DMS53 treated with DMSO at 0.1 percent for 48 hours (cell line): Measurements from ENCODE around the gene CCR5.
"Not testable (repeated sequence)": the region's sequence is repeated elsewhere in the genome, so short reads cannot be mapped to it uniquely, and the experiment has no call there.

ENCODE experiments used
- DNase-seq: peaks from one replicate; lab custom pipeline; 2025; ENCODE audit not compliant: unreplicated experiment; lab: John Stamatoyannopoulos, UW

CCR5 gene

DNA sequence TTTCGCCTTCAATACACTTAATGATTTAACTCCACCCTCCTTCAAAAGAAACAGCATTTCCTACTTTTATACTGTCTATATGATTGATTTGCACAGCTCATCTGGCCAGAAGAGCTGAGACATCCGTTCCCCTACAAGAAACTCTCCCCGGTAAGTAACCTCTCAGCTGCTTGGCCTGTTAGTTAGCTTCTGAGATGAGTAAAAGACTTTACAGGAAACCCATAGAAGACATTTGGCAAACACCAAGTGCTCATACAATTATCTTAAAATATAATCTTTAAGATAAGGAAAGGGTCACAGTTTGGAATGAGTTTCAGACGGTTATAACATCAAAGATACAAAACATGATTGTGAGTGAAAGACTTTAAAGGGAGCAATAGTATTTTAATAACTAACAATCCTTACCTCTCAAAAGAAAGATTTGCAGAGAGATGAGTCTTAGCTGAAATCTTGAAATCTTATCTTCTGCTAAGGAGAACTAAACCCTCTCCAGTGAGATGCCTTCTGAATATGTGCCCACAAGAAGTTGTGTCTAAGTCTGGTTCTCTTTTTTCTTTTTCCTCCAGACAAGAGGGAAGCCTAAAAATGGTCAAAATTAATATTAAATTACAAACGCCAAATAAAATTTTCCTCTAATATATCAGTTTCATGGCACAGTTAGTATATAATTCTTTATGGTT, at the start of gene CCR5:
CCR5 (plus strand) TSS at position 108 of the 680 bp plus-strand sequence. CDS start 1,957 bp downstream, outside the sequence.
- DNase-seq, result no peak

DNA sequence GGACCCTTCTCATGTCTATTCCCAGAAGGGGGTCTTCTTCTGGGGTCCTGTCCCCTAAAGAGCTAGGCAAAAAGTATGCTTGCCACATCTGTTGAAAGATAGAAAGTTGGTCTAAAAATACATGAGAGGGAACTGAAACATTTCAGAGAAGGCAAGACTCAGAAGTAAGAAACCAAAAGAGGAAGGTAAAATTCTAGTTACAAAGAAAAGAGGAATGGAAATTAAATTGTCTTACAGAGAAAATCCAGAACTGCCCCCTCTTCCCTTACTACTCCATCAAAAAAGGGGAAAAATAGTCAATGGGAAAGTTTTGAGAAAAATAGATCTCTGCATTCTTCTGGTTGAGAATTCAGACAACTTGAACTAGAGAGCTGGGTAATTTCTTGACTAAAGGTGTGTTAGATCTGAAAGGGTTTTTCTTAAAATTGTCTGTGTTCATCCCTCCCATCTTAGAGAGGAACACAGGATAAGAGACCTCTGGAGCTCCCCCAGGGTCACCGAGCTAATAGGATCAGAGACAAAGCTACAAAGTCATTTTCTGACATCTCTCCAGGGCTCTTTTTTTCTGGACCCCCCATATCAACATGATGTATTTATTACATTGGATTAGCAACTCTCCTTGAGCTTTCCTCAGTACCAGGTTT, 49.2 kb upstream of the CCR5 start:
- DNase-seq, result no peak

DNA sequence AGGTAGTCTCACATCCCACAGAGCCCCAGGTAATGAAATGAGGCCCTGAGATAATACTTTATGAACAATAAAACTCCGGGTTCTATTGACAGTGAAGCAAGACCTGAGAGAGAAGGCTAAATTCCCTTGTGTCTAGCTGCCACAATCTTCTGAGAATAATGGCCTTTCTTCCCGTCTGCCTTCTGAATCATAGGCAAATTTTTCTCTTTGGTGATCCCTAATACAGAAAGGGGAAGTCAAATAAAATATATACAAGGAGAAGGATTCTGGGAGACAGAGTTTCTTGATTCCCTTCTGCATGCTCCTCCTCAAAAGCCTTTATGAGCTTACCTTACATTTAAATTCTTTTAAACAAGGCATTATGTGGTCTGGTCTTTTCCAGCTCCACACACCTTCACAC, 46.7 kb upstream of the CCR5 start:
- DNase-seq, result no peak

DNA sequence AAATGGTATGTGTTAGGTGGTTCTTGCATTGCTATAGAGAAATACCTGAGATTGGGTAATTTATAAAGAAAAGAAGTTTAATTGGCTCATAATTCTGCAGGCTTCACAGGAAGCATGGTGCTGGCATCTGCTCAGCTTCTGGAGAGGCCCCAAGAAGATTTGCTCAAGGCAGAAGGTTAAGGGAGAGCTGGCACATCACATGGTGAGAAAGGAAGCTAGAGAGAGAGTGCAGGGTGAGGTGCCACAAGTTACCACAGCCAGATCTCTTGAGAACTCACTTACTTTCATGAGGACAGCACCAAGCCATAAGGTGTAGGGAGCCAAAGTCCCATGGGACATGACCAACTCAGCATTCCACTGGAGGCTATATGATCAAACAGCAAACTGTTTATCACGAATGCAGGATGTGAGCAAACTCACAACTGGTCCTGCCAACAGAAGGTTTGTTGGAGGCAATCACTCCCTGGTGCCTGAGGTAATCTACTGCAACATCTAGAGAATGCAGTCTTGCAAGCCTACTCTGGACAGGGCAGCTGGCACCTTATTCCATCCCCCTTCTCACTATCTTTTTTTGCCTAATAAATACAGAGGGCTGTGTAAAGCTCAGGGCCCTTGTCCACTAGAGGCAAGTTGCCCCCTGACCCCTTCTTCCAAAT, 45.0 kb upstream of the CCR5 start:
- no peak for DNase-seq

DNA sequence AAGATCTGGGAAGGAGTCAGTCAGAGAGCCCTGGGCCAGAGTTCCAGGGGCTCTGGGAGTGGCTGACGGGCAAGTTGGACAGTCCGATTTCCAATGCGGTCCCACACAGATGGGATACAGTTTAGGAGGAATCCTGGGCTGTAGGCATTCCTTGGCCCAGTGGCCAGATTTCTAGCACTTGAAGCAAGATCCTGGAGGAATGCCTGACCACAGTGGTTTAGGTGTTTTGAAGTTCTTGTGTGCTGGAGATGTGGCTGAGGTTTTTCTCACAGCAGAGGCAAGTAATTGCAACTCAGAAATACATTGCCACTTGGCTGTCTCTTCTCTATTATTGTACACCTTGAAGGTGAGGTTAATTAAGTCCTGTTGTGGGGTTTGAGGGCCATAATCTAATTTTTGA, 40.1 kb upstream of the CCR5 start:
- DNase-seq, result not testable (repeated sequence)

DNA sequence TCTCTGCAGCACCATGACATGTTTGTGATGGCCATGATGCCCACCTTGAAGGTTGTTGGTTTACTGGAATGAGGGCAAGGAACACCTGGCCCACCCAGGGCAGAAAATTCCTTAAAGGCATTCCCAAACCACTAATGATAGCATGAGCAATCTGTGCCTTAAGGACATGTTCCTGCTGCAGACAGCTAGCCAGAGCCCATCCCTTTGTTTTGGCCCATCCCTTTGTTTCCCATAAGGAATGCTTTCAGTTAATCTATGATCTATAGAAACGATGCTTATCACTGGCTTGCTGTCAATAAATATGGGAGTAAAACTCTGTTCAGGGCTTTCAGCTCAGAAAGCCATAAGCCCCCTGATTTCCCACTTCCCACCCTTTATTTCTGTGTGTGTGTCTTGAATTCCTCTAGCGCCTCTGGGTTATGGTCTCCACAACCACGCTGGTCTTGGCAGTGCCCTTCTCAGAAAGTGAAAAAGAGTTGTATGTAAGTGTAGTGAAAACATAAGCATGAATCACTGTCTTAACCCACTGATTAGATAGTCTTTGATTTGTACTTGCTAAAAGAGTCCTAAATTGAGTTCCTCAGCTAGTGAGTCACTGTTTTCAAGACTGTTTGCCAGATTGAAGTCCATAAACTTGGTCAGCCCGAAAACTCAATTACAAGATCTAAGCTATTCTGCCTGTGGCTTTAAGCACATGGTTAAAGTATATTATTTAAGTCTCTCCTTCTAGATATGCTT, 35.8 kb upstream of the CCR5 start:
- no peak for DNase-seq

DNA sequence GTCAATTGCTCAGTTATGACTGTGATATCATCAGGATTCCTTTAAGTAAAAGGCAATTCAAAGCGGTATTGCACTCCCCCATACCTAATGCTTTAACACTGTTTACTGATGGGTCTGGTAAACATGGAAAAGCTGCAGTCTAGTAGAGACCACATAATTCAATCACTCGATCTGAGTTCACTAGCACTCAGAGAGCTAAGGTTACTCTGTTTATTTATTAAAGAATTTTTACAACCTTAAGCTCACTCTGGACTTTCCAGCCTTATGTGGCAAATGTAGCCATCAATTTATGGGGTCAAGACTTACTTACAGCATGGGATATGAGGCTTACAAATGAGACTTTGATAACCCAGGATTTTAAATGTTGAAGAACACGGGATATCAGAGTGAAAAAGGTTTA, 35.2 kb upstream of the CCR5 start:
- no peak for DNase-seq

DNA sequence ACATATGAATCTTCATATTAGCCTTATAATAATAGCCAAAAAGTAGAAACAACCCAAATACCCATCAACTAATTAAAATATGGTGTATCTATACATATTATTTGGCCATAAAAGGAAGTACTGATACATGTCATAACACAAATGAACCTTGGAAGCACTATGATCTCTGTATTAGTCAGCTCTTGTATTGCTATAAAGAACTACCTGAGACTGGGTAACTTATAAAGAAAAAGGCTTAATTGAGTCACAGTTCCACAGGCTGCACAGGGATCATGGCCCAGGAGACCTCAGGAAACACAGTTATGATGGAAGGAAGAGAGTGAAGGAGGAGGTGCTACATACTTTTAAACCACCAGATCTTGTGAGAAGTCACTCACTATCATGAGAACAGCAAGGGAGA, 32.8 kb upstream of the CCR5 start:
- DNase-seq, result no peak

DNA sequence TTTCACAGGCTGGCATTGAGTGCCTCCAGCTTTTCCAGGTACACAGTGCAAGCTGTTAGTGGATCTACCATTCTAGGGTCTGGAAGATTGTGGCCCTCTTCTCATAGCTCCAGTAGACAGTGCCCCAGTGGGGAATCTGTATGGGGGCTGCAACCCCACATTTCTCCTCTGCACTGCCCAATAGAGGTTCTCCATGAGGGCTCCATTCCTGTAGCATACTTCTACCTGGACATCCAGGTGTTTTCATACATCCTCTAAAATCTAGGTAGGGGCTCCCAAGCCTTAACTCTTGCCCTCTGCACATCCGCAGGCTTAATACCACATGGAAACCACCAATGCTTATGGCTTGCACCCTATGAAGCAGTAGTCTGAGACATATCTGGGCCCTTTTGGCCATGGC, 31.9 kb upstream of the CCR5 start:
- no peak for DNase-seq

DNA sequence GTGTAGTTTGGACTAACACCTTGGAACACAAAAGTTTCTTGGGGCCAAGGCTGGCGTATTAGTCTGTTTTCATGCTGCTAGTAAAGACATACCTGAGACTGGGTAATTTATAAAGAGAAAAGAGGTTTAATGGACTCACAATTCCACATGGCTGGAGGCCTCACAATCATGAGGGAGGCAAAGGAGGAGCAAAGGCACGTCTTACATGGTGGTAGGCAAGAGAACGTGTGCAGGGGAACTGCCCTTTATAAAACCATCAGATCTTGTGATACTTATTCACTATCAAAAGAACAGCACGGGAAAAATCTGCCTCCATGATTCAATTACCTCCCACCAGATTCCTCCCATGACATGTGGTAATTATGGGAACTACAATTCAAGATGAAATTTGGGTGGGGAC, 26.3 kb upstream of the CCR5 start:
- DNase-seq, result no peak

DNA sequence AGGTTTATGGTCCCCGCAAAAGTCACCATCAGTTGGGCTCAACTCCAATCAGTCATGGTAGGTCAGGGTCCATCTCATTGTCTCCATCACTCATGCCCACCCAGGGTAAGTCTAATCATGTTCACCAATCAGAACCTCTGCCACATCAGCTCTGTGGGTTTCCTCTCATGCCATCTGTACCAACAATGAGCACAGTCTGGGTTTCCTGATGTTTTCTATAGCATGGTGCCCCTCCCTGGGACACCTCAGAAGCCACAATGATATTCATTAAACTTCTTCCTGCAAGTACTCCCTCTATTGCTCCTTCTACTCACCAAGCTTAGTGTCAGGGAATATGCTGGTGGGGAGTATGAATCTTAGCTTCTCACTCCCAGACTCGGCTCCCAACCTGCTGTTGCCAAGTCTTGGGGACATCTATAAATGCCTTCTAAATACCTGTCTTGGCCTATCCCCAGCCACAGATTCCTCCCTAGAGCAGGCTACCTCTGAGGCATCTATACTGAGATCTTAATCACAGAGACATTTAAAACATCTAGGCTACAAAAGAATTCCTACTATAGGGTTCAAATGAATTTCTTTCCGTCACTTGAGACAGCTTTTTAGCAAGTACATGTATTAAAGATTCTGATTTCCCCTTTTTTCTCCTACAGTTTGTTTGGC, 21.8 kb upstream of the CCR5 start:
- no peak for DNase-seq

DNA sequence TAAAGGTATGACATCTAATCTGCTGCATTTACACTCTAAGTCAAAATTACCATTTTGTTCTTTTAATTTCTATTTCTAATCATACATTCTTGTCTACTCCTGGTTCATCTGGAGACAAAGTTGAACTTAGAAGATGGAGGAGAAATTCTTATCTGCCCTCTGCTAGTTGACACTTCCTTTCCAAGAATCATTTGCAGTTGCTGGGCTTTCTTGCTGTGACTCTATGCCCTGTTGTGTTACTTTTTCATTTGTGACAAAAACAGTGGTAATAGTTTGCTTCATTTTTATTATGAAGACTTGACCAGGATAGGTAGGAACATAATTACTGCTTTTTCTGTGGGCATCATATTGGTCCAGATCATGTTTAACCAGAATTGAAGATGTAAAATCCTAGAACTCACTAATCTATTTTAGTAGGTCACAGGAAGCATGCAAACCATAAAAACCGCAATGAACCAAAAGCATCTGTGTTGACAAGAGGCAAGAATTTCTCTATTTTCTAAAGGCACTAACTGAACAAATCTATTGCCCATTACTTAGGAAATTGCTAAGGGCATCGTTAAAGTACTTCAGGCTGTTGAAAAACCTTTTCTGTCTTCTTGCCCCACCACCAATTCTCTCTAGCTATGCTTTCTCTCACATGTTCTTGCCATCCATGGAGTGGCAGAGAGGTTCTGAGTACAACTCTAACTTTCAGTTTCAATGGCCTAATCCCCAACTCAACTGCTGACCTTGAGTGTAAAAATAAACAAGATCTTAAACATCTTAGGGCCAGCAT, 21.1 kb upstream of the CCR5 start:
- DNase-seq, result no peak

DNA sequence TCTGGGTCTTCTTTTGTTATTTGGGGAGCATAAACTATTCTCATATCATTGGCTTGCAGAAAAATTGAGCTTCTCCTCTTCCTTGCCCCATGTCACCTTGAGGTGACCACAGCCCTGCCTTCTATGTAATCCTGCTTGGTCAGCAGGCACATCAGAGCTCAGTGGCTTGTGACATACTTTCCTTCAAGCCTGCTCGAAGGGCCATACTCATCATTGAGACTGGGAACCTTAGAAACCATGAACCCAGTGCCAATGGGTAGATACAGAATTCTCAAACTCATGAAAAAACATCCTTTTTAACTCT, 20.5 kb upstream of the CCR5 start:
- no peak for DNase-seq

DNA sequence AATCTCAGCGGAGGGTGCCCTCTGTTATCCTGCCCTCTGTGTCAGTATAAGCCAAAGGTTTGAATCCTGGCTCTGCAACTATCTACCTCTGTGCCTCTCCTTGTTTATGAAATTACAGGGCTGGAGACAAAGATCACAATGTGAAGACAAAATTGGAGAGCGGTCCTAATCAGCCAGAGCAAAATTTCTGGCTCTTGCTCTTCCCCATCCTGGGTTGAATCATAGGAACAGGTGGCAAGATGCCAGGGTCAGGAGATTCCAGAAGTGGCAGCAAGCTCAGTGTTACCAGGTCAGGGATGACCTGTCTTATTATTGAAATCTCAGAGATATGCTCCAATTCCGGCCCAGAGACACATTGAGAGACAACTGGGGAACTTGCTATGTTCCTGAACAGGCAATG, 19.1 kb upstream of the CCR5 start:
- DNase-seq, result no peak

DNA sequence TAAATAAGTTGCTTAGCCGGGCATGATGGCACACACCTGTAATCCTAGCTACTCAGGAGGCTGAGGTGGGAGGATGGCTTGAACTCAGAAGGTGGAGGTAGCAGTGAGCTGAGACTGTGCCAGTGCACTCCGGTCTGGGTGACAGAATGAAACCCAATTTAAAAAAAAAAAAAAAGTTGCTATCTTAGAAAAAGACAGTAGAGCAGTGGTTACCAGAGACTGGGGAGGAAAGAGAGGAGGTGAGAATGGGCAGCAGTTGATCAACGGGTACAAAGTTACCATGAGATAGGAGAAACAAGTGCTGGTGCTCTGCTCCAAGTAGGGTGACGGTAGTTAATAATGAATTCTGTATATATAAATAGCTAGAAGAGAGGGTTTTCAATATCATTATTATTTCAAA, 17.7 kb upstream of the CCR5 start:
- DNase-seq, result no peak

DNA sequence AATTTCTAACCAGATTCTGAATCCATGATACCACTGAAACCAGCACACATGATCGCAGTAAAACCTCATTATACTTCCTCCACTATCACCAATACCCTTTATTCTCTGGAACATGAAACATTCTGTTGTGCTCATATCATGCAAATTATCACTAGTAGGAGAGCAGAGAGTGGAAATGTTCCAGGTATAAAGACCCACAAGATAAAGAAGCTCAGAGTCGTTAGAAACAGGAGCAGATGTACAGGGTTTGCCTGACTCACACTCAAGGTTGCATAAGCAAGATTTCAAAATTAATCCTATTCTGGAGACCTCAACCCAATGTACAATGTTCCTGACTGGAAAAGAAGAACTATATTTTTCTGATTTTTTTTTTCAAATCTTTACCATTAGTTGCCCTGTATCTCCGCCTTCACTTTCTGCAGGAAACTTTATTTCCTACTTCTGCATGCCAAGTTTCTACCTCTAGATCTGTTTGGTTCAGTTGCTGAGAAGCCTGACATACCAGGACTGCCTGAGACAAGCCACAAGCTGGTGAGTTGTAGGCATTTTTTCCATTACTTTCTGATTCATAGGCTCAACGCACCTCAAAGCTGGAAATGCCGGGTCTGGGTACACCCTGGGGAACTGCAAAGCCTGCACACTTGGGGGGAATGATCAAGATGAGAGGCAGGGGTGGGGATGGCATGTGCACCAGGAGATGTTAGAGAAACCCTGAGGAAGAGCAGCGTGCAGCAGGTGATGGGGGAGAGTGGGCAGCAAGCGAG, 16.9 kb upstream of the CCR5 start, which contains the start of gene CCR2:
CCR2 (plus strand) TSS at position 465 of the 764 bp plus-strand sequence. CDS start 3,417 bp downstream, outside the sequence.
- DNase-seq, result no peak

DNA sequence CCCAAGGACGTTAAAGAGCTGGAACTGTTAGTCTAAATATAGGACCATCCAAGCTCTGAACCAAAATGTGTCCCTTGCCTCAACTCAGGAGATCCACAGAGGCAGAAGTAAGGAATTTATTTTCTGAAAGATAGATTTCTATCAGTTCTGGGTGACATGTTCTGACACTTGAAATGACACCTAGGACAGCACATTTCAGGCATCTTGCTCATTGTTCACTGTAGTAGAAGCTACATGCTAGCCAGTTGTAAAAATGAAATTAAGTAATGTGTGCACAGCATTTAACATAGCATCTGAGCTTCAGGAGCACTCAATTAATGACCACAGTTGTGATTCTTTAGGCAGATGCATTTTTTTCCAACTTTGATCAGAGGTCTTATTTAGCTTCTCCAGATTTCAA, 16.3 kb upstream of the CCR5 start:
- no peak for DNase-seq

DNA sequence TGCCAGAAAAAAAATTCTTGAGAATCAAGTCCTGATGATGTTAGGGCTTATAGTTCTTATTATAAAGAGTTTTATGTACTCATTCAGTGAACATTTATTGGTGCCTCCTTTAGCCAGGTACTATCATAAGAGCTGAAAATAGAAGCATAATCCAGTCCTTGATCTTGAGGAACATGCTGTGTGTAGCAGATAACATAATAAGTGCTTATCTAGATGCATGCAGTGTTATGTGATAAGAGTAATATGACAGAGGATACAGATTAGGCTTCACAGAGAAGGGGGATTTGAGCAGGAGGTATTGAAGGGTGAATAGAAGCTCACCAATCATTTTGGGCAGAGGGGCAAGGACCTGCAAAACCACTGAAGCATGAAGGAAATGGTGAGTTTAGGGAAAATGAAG, 15.8 kb upstream of the CCR5 start:
- no peak for DNase-seq

DNA sequence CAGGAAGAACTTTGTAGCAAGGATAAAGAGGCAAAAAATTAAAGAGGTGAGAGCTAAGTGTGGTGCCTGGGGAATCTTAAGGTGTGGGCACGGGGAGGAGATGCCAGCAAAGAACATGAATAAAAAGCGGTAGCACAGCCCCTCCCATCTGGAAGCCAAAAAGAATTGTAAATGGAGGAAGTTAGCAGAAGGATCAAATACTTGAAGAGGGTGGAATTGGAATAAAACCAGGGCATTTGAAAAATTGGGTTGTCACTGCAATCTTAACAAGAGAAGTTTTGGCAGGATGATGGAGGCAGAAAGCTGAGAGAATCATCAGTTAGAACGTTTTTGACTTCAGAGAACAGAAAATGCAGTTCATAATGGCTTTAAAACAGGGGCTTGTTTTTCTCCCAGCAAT, 14.5 kb upstream of the CCR5 start:
- no peak for DNase-seq

DNA sequence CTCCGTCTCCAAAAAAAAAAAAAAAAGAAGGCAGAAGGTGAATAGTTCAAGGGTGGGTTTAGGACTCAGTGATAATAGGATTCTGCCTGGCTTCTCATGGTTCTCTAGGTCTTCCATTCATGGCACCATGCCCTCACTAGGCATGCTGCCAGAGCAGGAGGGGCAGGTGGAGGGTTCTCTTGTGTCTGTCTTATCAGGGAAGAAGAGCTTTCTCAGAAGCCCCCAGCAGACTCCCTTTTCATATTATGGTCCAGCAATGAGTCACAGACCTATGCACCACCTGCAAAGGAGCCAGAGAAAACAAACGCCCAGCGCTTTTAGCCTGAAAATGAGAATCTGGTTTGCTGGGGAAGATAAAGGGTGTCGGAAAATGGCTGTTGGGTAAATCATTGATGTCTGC, 13.8 kb upstream of the CCR5 start:
- DNase-seq, result no peak
